Right lobe of liver (tissue), 6 donors: Measurements from ENCODE around the gene TTC28. TPM values are rescaled to one million over a fixed set of nuclear protein-coding genes. Genes with fewer than 3 reads are reported as not detected.

Experiments used
- ATAC-seq, 4 donors: fragments of 200-7000 bp; cut with Tn5 transposase; one replicate each; pipeline ENCODE4 v1.9.1; 2020; ENCODE audit warnings: mild to moderate bottlenecking in 4 of 4, moderate library complexity in 4 of 4
- DNase-seq, 3 donors: peaks; one replicate each; pipeline ENCODE4 v3.0.0-alpha.2; 2020
- H3K27ac ChIP-seq, 3 donors: fragments of 200-600 bp; one replicate each; pipeline ENCODE4 v1.8.0; 2022
- H3K27me3 ChIP-seq, 2 donors: fragments of 200-600 bp; one replicate each; pipeline ENCODE4 v1.8.0; 2022
- H3K36me3 ChIP-seq, 4 donors: fragments of 200-600 bp; sonication (generic) in 1 of 4; one replicate each; pipeline versions ENCODE4 v1.5.1 to v1.8.0; 2017 to 2022; ENCODE audit warnings: control low read depth in 1 of 4
- H3K4me1 ChIP-seq, 4 donors: fragments of 200-600 bp; sonication (generic) in 1 of 4; one replicate each; pipeline versions ENCODE4 v1.5.1 to v1.8.0; 2017 to 2022; ENCODE audit warnings: control low read depth in 1 of 4
- H3K4me3 ChIP-seq, 3 donors: fragments of 200-600 bp; one replicate each; pipeline ENCODE4 v1.8.0; 2022
- H3K9me3 ChIP-seq, 4 donors: fragments of 200-600 bp; sonication (generic) in 1 of 4; one replicate each; pipeline versions ENCODE4 v1.5.1 to v1.8.0; 2017 to 2022; ENCODE audit warnings: control low read depth in 1 of 4
- CTCF ChIP-seq, 4 donors: fragments of 200-600 bp in 3 of 4; fragments of 450-650 bp in 1 of 4; IDR thresholded peaks; one replicate each; pipeline versions ENCODE4 v1.5.1 to v1.8.0; 2016 to 2022; ENCODE audit warnings: antibody characterized with exemption in 4 of 4, mild to moderate bottlenecking in 2 of 4
- POLR2A ChIP-seq: fragments of 450-650 bp; IDR thresholded peaks from one replicate; pipeline ENCODE4 v1.6.1; 2017; ENCODE audit warnings: antibody characterized with exemption, mild to moderate bottlenecking
- WGBS: methylation state at CpG from one replicate; pipeline ENCODE4 v1.1.6; 2018; ENCODE audit warnings: low coverage, low lambda C conversion rate; ENCODE audit not compliant: insufficient coverage; ENCODE audit errors: missing lambda C conversion rate; 5-methylcytosine and 5-hydroxymethylcytosine counted together
- intact Hi-C, 2 donors: fragments of 100-400 bp; cut with DNase I; formaldehyde crosslinking; loops; one replicate each; pipeline versions ENCODE4 v1.11.2 to v1.14.1; 2022
- total RNA-seq, 6 experiments: library from RNA; depleted of rRNA in 2 of 6; stranded (reverse); fragments of >200 nt in 2 of 6; fragmentation: NEBNext Ultra II Directional in 3 of 6; extraction: Animal tissue kit (Norgen Biotek cat#: 25700) in 3 of 6; gene quantifications; one replicate each; pipeline versions ENCODE4 v1.1.0 to v1.2.4, GENCODE V29; 2016 to 2023
- donor health status: DM: no; HTN: yes; CAD: no.
- donor health status: DM: no; HTN: no; CAD: no.
- donor health status: DM: no; HTN: no; CAD: no.
- donor health status: DM: no; HTN: yes; CAD: no.
- donor health status: DM: no; HTN: yes; CAD: no.

Gene TTC28
- total RNA-seq, 6 experiments from 2014 or later: 9.4 to 38.3 (median 15.0) TPM

- Histone ChIP-seq H3K4me3 (no peak overlapping the region), H3K9me3 (no peaks in the 10 kb centered on the region), H3K27me3 (no peaks in the 10 kb centered on the region), H3K27ac (no peak overlapping the region), H3K4me1 (no peaks in the 10 kb centered on the region), H3K36me3 (no peaks in the 10 kb centered on the region)
- DNase-seq (peak in 2 of 3 donors; percentile 22 to 38), ATAC-seq (no peak)
- intact Hi-C loops: loop anchor here in 1 of 2 donors (10.0 kb wide), 1 partner anchor 573 kb away; no protein-coding TSS in a partner anchor
- 76% methylated on average over 8 of the region's 15 CpGs for WGBS
- TF ChIP-seq CTCF (IDR thresholded peaks at IDR 0.05): no peak
- TF ChIP-seq POLR2A: no peak
Measured at GRCh38 chr22:28021116-28021997, 658.3 kb downstream of the TTC28 start.

- peak; percentile 78 to 89 (median 85) for ATAC-seq
- DNase-seq: peak; percentile 68 to 75 (median 71)
- H3K4me3 ChIP-seq: no peak overlapping the region
- WGBS: 26% methylated on average over 5 of the region's 20 CpGs
- no peaks in the 10 kb centered on the region for H3K27me3 ChIP-seq
- no peak overlapping the region for H3K27ac ChIP-seq
- intact Hi-C loops: loop anchor here in 1 of 2 donors (10.0 kb wide), 1 partner anchor 575 kb away; no protein-coding TSS in a partner anchor
- no peak for TF ChIP-seq POLR2A
- TF ChIP-seq CTCF (IDR thresholded peaks at IDR 0.05): peak; percentile 89 to 94 (median 91)
- no peaks in the 10 kb centered on the region for H3K9me3 ChIP-seq
- H3K36me3 ChIP-seq: no peaks in the 10 kb centered on the region
- no peaks in the 10 kb centered on the region for H3K4me1 ChIP-seq
Measured at GRCh38 chr22:28019881-28020861, 659.5 kb downstream of the TTC28 start.

- ATAC-seq (no peak), DNase-seq (peak in 2 of 3 donors; percentile 31 to 39)
- Histone ChIP-seq H3K27me3 (no peaks in the 10 kb centered on the region), H3K4me3 (no peak overlapping the region), H3K27ac (no peak overlapping the region), H3K36me3 (no peaks in the 10 kb centered on the region), H3K9me3 (no peaks in the 10 kb centered on the region), H3K4me1 (no peaks in the 10 kb centered on the region)
- TF ChIP-seq CTCF (IDR thresholded peaks at IDR 0.05): no peak
- intact Hi-C loops: no loop called here
- WGBS: no CpG with 5 or more reads among the region's 8 CpGs
Measured at GRCh38 chr22:28019360-28019759, 660.3 kb downstream of the TTC28 start.

- Histone ChIP-seq H3K4me3 (no peak overlapping the region), H3K4me1 (no peaks in the 10 kb centered on the region), H3K27me3 (no peaks in the 10 kb centered on the region), H3K9me3 (no peaks in the 10 kb centered on the region), H3K27ac (no peak overlapping the region), H3K36me3 (no peaks in the 10 kb centered on the region)
- intact Hi-C loops: no loop called here
- no peak for TF ChIP-seq POLR2A
- TF ChIP-seq CTCF (IDR thresholded peaks at IDR 0.05): no peak
- WGBS: 93% methylated on average over 5 of the region's 8 CpGs
- peak in 2 of 3 donors; percentile 31 to 44 for DNase-seq
- no peak for ATAC-seq
Measured at GRCh38 chr22:28018461-28018927, 661.1 kb downstream of the TTC28 start.
